SK-N-SH (cell line): Measurements from ENCODE around the gene ABLIM2. TPM values are rescaled to one million over a fixed set of nuclear protein-coding genes. Genes with fewer than 3 reads are reported as not detected.

ENCODE experiments used
- CHD2 ChIP-seq: fragments of 150-350 bp; IDR thresholded peaks from 2 replicates; pipeline ENCODE4 v1.6.1; 2018; ENCODE audit warnings: low read length; ENCODE audit not compliant: partially characterized antibody
- EZH2phosphoT487 ChIP-seq: fragments of 200-600 bp; sonication (generic); IDR thresholded peaks from 2 replicates; pipeline ENCODE4 v1.6.1; 2017; ENCODE audit warnings: low read depth, mixed run types, mild to moderate bottlenecking, antibody characterized with exemption, moderate library complexity, borderline replicate concordance
- FOSL2 ChIP-seq: IDR thresholded peaks from 2 replicates; pipeline ENCODE4 v1.4.0; 2012; ENCODE audit warnings: low read depth, mild to moderate bottlenecking, moderate library complexity, borderline replicate concordance
- FOXJ3 ChIP-seq: sonication (generic); formaldehyde crosslinking; IDR thresholded peaks from 2 replicates; pipeline ENCODE4 v1.5.1; 2020; ENCODE audit warnings: mild to moderate bottlenecking, missing genetic modification reagents
- MAX ChIP-seq: IDR thresholded peaks from 2 replicates; pipeline ENCODE4 v1.4.0; 2012; ENCODE audit warnings: low read depth
- MEF2A ChIP-seq: IDR thresholded peaks from 2 replicates; pipeline ENCODE4 v1.4.0; 2012; ENCODE audit warnings: low read depth, borderline replicate concordance
- NFIC ChIP-seq: IDR thresholded peaks from 2 replicates; pipeline ENCODE4 v1.4.0; 2012; ENCODE audit warnings: borderline replicate concordance
- PBX3 ChIP-seq: IDR thresholded peaks from 2 replicates; pipeline ENCODE4; 2012
- POLR2AphosphoS5 ChIP-seq: IDR thresholded peaks from 2 replicates; pipeline ENCODE4 v1.6.1; 2012; ENCODE audit warnings: low read depth, low read length
- REST ChIP-seq: IDR thresholded peaks from 2 replicates; pipeline ENCODE4 v1.6.1; 2012; ENCODE audit warnings: mild to moderate bottlenecking, low read depth, low read length, moderate library complexity
- RXRA ChIP-seq: IDR thresholded peaks from 2 replicates; pipeline ENCODE4 v1.4.0; 2012; ENCODE audit warnings: low read depth, mild to moderate bottlenecking, borderline replicate concordance
- SIN3A ChIP-seq: IDR thresholded peaks from 2 replicates; pipeline ENCODE4 v1.6.1; 2012; ENCODE audit warnings: low read depth, mild to moderate bottlenecking, low read length, moderate library complexity, borderline replicate concordance
- TEAD4 ChIP-seq: IDR thresholded peaks from 2 replicates; pipeline ENCODE4 v1.4.0; 2012; ENCODE audit warnings: mild to moderate bottlenecking, borderline replicate concordance; ENCODE audit not compliant: insufficient read depth
- USF2 ChIP-seq: fragments of 150-350 bp; IDR thresholded peaks from 2 replicates; pipeline ENCODE4 v1.6.1; 2017; ENCODE audit warnings: antibody characterized with exemption, low read length, low read depth, borderline replicate concordance
- ZBTB33 ChIP-seq: IDR thresholded peaks from 2 replicates; pipeline ENCODE4 v1.4.0; 2012; ENCODE audit warnings: low read depth, borderline replicate concordance
- polyA plus RNA-seq, 3 experiments: library from polyadenylated mRNA; depleted of rRNA; stranded (reverse); fragments of >200 nt; gene quantifications; 2 replicates each; pipeline ENCODE4 v1.2.3, GENCODE V29; 2012

Gene ABLIM2
- polyA plus RNA-seq, 1 of the 3 experiments (the other 2 are of a cell fraction), result 0.53 TPM

GRCh38 chr4:8010618-8011017 is 148.0 kb downstream of the ABLIM2 start (continued):
- TF ChIP-seq MAX, result no peak
- TF ChIP-seq FOXJ3 (CRISPR knock-in tag), result peak; percentile 88; the same call in 1 of the 2 replicates
- TF ChIP-seq PBX3, result peak; percentile 81
- TF ChIP-seq FOSL2, result no peak
- TF ChIP-seq NFIC, result peak; percentile 59
- no peak for TF ChIP-seq SIN3A
- TF ChIP-seq EZH2phosphoT487, result no peak
- no peak for TF ChIP-seq ZBTB33
- no peak for TF ChIP-seq USF2
- no peak for TF ChIP-seq REST
- TF ChIP-seq RXRA, result no peak
- TF ChIP-seq MEF2A, result no peak
- TF ChIP-seq POLR2AphosphoS5, result no peak
- TF ChIP-seq CHD2, result peak; percentile 86
- TF ChIP-seq TEAD4, result no peak
- TF ChIP-seq, all 33 proteins: peak for 10
